GM10266 (cell line): Measurements from ENCODE around the gene GPSM3.

Experiments used
- DNase-seq: peaks from one replicate; pipeline ENCODE4 v3.0.0; 2012; ENCODE audit errors: extremely low spot score
- TF ChIP-seq, protein P1 (sequence below): IDR thresholded peaks from 2 replicates; pipeline ENCODE4 v1.5.1; 2012; ENCODE audit warnings: mild to moderate bottlenecking, low read depth; ENCODE audit not compliant: control insufficient read depth, insufficient read depth; ENCODE audit errors: missing control alignments

The GPSM3 gene

DNA sequence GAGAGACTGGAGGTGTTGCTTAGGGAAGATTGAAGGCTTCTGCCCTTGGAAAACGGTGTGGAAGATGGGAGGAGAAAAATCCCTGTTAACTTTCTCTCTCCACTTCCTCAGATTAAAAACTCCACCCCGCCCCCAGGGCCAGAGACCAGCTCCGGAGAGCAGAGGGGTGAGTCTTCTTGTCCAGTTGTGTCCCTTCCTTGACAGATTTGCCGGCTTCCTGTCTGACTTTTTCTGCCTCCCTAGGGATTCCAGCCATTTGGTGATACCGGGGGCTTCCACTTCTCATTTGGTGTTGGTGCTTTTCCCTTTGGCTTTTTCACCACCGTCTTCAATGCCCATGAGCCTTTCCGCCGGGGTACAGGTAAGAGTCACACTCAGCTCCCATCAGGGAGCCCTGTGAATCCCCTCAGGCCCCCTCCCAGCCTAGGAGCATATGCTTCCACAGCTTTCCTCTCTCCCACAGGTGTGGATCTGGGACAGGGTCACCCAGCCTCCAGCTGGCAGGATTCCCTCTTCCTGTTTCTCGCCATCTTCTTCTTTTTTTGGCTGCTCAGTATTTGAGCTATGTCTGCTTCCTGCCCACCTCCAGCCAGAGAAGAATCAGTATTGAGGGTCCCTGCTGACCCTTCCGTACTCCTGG, 12.6 kb downstream of the GPSM3 start:
- TF ChIP-seq, protein P1, sequence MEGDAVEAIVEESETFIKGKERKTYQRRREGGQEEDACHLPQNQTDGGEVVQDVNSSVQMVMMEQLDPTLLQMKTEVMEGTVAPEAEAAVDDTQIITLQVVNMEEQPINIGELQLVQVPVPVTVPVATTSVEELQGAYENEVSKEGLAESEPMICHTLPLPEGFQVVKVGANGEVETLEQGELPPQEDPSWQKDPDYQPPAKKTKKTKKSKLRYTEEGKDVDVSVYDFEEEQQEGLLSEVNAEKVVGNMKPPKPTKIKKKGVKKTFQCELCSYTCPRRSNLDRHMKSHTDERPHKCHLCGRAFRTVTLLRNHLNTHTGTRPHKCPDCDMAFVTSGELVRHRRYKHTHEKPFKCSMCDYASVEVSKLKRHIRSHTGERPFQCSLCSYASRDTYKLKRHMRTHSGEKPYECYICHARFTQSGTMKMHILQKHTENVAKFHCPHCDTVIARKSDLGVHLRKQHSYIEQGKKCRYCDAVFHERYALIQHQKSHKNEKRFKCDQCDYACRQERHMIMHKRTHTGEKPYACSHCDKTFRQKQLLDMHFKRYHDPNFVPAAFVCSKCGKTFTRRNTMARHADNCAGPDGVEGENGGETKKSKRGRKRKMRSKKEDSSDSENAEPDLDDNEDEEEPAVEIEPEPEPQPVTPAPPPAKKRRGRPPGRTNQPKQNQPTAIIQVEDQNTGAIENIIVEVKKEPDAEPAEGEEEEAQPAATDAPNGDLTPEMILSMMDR, result no peak
- no peak for DNase-seq

DNA sequence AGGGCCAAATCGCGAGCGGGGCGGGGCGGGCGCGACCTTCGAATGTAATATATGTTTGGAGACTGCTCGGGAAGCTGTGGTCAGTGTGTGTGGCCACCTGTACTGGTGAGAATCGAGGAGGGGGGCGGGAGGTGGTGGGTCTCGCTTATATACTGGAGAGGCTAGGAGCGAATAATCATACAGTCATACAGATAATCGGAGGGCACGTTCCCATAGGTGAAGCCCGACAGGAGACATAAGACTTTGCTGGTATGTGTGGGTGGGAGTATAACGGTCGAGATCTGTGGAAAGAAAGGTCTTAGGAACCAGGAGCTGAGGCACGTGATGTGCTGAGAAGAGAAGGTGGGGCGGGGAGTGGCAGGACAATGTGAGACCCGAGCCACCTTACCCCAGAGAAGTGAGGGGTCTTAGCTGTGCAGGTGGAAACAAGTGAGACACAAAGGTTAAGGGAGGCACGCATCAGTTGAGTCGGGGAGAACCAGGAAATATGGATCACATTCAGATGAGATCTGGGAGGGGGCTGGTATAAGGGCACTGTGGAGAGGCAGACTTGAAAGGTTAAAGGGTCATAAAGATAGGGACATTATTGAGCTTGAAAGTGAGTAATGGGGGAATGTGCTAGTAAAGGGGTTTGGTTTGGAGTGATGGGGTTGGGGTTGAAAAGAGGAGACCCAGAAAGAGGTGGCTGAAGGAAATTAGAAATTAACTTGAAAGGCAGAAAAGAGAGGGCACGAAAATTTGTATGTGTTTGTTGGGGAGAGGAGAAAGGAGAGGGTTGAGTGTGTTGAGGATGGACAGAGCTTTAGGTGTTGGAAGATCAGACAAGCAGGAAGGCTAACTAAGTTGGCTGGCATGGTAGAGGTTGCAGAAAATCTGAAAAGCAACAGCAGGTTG, 13.6 kb downstream of the GPSM3 start:
- TF ChIP-seq, protein P1, result no peak
- no peak for DNase-seq

DNA sequence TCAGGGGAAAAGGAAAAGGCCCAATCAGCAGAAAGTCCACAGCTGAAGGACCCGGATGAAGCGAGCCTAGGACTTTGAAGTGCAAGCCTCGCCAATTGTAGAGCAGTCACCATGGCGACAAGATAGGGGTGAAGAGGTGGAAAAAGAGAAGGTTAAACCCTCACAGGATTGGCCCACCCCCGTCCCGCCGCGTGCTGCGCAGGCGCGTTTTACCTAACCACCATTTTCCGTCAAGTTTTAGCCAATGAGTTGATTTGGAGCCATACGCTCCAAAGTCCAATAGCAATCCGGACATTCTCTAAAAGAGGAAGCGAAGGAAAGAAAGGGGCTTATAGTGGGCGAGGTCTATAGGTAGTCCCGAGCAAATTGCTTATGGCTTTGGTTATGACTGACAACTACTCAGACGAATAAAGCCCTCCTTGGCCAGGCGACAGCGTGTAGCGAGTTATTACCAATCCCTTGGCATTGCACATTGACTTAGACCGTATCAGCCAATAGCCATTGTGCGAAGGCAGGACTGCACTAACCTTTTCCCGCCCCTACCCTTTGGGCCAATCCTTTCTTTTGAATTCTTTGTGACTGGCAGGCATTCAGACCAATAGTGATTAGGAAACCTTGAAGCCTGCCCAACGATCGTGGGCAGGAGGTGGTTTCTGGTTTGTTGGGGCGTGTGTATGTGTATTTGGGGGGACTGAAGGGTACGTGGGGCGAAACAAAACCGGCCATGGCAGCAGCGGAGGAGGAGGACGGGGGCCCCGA, 14.5 kb downstream of the GPSM3 start, which contains the start of gene RNF5:
RNF5 (plus strand) TSS at position 618 of the 759 bp plus-strand sequence; CDS start at position 725, 107 bp downstream.
- DNase-seq, result peak; percentile 93
- TF ChIP-seq, protein P1, result no peak

DNA sequence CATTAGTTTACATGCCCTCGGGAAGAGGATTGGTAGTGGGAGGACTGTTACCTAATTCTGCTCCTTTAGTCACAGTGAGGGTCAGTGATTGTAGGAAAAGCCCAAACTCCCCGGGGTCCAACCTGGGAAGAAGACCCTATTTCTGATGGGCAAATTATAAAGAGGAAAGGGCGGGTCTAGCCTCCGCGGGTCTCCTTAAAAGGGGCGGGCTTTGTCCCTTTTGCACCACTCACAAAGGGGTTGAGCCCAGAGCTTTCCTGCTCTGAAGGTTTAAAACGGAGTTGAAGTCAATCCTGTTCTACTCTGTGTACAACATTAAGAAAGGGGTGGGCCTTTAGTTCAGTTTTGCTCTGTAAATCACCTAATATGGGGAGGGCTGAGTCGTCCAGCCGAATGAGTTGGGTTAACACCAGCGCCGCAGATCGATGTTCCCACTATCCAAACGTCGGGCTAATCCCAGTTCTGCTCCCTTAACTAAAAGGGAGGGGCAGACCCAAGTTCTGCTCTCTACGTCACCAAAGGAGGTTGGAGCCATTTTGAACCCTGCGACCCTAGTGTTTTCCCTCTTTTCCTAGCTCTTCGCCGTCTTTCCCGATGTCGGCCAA, 15.2 kb downstream of the GPSM3 start:
- no peak for DNase-seq

DNA sequence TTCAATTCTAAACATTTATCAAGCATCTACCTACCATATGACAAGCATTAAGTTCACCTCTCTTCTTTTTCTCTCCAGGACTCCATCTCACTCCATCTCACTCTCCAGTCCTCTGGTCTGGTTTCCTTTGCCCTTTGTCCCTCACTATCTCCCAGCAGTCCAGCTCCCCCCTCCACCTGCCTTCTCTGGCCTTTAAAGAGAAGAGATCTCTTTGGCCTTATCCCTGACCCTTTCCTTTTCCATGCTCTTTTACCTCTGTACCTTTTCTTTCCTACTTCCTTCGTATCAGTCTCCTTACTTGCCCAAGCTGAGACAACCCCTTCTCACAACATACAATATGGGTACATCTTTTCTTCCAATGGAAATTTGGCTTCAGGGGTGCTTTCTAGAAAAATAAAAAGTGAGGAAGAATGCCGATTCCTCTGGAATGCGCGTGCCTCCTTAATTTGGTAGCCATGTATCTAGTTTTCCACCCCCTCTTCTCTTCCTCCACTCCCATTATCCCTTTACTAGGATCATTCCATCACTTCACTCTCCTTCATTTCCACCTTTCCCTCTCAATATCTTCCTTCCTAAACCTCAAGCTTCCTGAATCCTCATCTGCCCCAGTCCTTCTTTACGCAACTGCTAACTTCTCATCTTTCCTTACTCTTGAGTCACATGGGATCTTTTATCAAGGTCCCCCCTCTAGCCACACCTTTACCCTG, 15.8 kb downstream of the GPSM3 start:
- DNase-seq, result no peak
- TF ChIP-seq, protein P1, result no peak

More for the DNA sequence above, 15.2 kb downstream of the GPSM3 start:
- TF ChIP-seq, protein P1, result no peak

DNA sequence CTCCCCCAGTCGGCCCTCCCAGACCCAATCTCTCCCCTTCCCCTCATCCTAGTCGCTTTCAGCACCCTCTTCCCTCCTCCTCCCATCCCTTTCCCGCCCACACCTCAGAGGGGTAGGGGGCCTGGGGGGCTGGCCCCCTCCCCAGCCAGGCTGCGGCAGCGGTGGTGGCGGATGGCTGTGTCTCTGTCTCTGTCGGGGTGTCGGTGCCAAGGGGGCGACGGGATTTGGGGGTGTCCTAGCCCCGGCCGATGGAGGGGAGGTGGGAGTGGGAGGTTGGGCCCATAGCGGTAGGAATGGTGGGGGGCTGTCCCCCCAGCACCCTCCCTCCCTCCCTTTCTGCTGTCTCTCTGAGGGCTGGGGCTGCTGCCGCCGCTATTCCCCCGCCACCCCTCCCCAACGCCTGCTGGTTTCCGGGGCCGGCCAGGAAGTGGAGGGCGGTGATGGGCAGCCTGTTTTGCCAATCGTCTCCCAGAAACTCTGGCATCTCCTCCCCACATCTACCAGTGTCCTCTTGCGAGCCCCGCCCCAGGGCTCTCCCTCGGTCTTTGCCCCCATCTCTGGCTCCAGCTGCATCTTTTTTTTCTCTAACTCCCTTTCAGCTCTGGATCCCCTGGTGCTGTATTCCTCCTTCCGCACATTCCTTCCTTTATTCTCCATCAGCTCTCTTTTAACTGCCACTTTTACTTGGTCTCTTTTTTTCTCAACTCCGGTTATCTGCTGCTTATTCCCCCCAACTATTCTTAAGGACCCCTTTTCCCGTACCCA, 16.6 kb downstream of the GPSM3 start, which contains the start of gene AGPAT1:
AGPAT1 (minus strand) TSS at position 374 of the 765 bp plus-strand sequence. CDS start 4,588 bp downstream, outside the sequence.
- peak; percentile 98 for DNase-seq
- TF ChIP-seq, protein P1, result no peak
